PFSK-1 (cell line): ENCODE measurements around the gene PRDM16.

Experiments
- FOXP2 ChIP-seq: optimal IDR thresholded peaks from 2 replicates; pipeline ENCODE3; 2011; ENCODE audit warnings: borderline replicate concordance, control low read depth, inconsistent platforms; ENCODE audit not compliant: insufficient read depth; ENCODE audit errors: extremely low read length, extremely low read depth
- POLR2AphosphoS5 ChIP-seq: IDR thresholded peaks from 2 replicates; pipeline ENCODE4 v1.6.1; 2012; ENCODE audit warnings: low read depth, mild to moderate bottlenecking, control low read depth, low read length, moderate library complexity
- SIN3A ChIP-seq: IDR thresholded peaks from 2 replicates; pipeline ENCODE4 v1.6.1; 2012; ENCODE audit warnings: mild to moderate bottlenecking, low read length, moderate library complexity, borderline replicate concordance; ENCODE audit not compliant: insufficient read depth
- TAF1 ChIP-seq: IDR thresholded peaks from 2 replicates; pipeline ENCODE4 v1.6.1; 2012; ENCODE audit warnings: low read length, control low read depth, borderline replicate concordance; ENCODE audit not compliant: insufficient read depth
- TF ChIP-seq, protein P1 (sequence below), 2 experiments: IDR thresholded peaks; 2 replicates each; pipeline versions ENCODE4 v1.6.1 to v1.8.0; 2011 to 2012; ENCODE audit warnings: low read depth in 2 of 2, low read length in 2 of 2, control low read depth in 1 of 2, inconsistent platforms in 1 of 2, mild to moderate bottlenecking in 1 of 2, moderate library complexity in 1 of 2; ENCODE audit not compliant: insufficient read depth in 1 of 2

The PRDM16 gene

DNA sequence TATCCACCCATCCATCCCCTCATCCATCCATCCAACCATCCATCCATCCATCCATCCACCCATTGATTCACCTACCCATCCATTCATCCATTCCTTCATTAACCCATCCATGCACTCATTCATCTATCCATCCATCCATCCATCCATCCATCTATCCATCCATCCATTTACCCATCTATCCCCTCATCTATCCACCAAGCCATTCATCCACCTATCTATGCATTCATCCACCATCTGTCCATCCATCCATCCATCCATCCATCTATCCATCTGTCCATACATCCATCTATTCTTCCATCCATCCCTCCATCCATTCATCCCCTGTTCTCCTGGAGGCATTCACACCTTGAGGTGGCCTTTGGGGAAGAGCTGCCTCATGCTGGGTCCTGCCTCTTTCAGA is 107.0 kb downstream of the PRDM16 start:
- TF ChIP-seq FOXP2 = no peak
- TF ChIP-seq, protein P1, sequence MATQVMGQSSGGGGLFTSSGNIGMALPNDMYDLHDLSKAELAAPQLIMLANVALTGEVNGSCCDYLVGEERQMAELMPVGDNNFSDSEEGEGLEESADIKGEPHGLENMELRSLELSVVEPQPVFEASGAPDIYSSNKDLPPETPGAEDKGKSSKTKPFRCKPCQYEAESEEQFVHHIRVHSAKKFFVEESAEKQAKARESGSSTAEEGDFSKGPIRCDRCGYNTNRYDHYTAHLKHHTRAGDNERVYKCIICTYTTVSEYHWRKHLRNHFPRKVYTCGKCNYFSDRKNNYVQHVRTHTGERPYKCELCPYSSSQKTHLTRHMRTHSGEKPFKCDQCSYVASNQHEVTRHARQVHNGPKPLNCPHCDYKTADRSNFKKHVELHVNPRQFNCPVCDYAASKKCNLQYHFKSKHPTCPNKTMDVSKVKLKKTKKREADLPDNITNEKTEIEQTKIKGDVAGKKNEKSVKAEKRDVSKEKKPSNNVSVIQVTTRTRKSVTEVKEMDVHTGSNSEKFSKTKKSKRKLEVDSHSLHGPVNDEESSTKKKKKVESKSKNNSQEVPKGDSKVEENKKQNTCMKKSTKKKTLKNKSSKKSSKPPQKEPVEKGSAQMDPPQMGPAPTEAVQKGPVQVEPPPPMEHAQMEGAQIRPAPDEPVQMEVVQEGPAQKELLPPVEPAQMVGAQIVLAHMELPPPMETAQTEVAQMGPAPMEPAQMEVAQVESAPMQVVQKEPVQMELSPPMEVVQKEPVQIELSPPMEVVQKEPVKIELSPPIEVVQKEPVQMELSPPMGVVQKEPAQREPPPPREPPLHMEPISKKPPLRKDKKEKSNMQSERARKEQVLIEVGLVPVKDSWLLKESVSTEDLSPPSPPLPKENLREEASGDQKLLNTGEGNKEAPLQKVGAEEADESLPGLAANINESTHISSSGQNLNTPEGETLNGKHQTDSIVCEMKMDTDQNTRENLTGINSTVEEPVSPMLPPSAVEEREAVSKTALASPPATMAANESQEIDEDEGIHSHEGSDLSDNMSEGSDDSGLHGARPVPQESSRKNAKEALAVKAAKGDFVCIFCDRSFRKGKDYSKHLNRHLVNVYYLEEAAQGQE (IDR thresholded peaks at IDR 0.05; ENCODE audit: insufficient read depth in 1 of 2, low read depth in 2 of 2, low read length in 2 of 2) = no peak
- no peak for TF ChIP-seq POLR2AphosphoS5
- TF ChIP-seq TAF1 = no peak
- no peak for TF ChIP-seq SIN3A

DNA sequence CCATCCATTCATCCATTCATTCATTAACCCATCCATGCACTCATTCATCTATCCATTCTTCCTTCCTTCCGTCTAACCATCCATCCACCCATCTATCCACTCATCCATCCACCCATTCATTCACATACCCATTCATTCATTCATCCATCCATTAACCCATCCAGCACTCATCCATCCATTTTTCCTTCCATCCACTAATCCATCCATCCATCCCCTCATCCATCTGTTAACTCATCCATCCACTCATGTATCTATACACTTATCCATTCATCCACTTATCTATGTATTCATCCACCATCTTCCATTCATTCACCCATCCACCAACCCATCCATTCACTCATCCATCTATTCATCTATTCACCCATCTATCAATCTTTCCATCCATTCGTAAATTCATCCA is 107.8 kb downstream of the PRDM16 start:
- TF ChIP-seq SIN3A (no peak), FOXP2 (no peak), POLR2AphosphoS5 (no peak), TAF1 (no peak)
- TF ChIP-seq, protein P1 (IDR thresholded peaks at IDR 0.05; ENCODE audit: insufficient read depth in 1 of 2, low read depth in 2 of 2, low read length in 2 of 2) = no peak

DNA sequence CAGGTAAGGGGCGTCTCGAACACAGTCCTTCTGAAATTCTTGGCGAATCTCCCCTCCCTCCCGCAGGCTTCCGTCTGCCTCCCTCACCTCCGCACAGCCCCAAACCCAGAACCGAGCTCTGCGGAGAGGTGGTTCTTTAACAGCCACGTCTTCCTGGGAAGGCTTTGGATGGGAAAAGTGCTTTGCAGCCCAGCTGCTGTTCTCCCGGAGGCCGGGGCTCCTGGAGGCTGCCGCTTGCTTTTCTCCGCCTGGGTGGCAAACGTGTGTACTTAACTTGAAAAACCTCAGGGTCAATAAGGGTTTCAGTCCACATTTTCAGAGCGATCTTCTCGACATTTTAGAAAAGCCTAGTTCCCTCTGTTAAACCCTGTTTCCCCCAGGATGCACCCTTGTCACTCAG is 109.3 kb downstream of the PRDM16 start:
- TF ChIP-seq FOXP2 (no peak), SIN3A (no peak), TAF1 (no peak), POLR2AphosphoS5 (no peak)
- TF ChIP-seq, protein P1 (IDR thresholded peaks at IDR 0.05; ENCODE audit: insufficient read depth in 1 of 2, low read depth in 2 of 2, low read length in 2 of 2) = no peak

DNA sequence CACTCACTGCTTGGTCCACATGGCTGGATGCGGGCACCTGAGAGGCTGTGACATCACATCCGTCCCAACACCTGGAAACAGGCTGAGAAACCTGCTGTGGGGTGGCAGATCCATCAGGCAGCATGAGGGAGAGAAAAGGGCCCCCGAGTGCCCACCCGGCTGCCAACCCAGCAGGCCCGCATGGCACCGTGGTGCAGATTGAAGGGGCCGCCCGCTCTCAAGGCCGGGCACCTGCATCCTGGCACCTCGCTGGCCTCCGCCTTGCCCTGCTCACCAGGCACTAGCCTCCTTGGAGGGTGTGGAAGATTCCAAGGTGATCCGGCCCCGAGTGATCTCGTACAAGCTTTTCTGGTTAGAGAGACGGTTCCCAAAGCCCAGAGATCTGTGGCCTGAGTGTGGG is 110.5 kb downstream of the PRDM16 start:
- no peak for TF ChIP-seq TAF1
- TF ChIP-seq POLR2AphosphoS5 = no peak
- TF ChIP-seq SIN3A = no peak
- TF ChIP-seq, protein P1 (IDR thresholded peaks at IDR 0.05; ENCODE audit: insufficient read depth in 1 of 2, low read depth in 2 of 2, low read length in 2 of 2) = no peak
- TF ChIP-seq FOXP2 = no peak

DNA sequence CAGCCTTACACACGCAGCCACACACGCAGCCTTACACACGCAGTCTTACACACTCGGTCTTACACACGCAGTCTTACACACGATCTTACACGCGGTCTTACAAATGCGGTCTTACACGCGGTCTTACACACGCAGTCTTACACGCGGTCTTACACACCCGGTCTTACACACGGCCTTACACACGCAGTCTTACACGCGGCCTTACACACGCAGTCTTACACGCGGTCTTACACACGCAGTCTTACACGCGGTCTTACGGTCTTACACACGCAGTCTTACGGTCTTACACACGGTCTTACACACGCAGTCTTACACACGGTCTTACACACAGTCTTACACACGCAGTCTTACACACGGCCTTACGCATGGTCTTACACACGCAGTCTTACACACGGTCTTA is 111.9 kb downstream of the PRDM16 start:
- TF ChIP-seq SIN3A (no peak), POLR2AphosphoS5 (no peak), FOXP2 (no peak), TAF1 (no peak)
- TF ChIP-seq, protein P1 (IDR thresholded peaks at IDR 0.05; ENCODE audit: insufficient read depth in 1 of 2, low read depth in 2 of 2, low read length in 2 of 2) = no peak
